ENCODE measurements around the gene TMTC2. TPM values are rescaled to one million over a fixed set of nuclear protein-coding genes. Genes with fewer than 3 reads are reported as not detected.

TMTC2 gene
- total RNA-seq, 1 donor from 2014 or later = 3.4 TPM

DNA sequence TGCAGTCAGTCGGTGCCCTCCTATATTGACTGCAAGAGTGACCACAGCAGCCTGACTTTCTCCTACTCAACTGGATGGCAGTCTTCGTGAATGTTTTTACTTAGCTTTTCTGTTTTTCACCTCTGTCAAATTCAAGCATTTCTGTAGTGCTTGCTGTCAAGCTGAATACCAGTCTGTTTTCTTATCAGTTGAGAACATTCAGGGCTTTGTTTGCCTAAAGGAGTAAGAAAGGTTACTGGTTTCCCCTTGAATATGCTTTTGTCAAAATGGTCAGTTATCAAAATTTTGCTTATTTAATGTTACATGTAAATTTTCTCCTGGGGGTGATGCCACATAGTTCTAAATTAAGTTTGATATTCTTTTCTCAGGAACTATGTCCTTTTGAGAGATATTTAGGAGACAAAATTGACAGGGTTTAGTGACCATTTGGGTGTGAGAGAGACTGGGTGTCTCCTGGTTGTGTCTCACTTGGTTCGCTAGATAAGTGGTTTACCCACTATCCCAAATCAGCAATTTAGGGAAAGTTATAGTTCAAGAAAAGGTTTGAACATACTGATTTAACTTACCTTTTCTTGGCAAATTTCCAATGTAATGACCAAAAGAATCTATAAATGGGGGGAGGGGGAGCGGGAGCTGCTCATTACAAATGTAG is 366.3 kb downstream of the TMTC2 start:
- Histone ChIP-seq H3K27me3 (ENCODE audit: low read depth) (no peaks in the 10 kb centered on the region), H3K4me3 (no peak overlapping the region), H3K27ac (replicated peaks) (no peak overlapping the region), H3K9me3 (replicated peaks) (no peaks in the 10 kb centered on the region), H3K4me1 (no peaks in the 10 kb centered on the region), H3K36me3 (peaks cover 6% of the 10 kb centered on the region)
- DNase-seq = no peak
- intact Hi-C loops (cut with micrococcal nuclease) = no loop called here
- TF ChIP-seq, protein P1, sequence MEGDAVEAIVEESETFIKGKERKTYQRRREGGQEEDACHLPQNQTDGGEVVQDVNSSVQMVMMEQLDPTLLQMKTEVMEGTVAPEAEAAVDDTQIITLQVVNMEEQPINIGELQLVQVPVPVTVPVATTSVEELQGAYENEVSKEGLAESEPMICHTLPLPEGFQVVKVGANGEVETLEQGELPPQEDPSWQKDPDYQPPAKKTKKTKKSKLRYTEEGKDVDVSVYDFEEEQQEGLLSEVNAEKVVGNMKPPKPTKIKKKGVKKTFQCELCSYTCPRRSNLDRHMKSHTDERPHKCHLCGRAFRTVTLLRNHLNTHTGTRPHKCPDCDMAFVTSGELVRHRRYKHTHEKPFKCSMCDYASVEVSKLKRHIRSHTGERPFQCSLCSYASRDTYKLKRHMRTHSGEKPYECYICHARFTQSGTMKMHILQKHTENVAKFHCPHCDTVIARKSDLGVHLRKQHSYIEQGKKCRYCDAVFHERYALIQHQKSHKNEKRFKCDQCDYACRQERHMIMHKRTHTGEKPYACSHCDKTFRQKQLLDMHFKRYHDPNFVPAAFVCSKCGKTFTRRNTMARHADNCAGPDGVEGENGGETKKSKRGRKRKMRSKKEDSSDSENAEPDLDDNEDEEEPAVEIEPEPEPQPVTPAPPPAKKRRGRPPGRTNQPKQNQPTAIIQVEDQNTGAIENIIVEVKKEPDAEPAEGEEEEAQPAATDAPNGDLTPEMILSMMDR (IDR thresholded peaks at IDR 0.05; ENCODE audit: borderline replicate concordance) = no peak

DNA sequence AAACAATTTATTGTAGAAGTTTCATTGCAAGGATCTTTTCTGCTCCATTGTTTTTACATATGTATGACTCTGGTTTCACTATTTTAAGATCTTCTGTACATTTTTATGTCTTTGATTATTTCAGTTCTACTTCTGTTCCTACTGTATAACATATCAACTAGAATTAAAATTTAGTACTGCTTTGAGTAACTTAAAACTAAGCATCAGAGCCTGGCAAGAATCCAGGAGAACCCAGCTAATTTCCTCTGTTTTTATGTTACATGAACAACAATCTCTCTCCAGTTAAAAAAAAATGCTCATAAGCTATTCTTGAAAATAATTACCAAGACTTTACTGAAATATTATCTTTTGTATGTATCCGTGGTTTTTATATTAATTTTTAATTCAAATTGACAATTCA is 370.7 kb downstream of the TMTC2 start:
- Histone ChIP-seq H3K4me3 (no peak overlapping the region), H3K36me3 (no peaks in the 10 kb centered on the region), H3K9me3 (replicated peaks) (no peaks in the 10 kb centered on the region), H3K4me1 (no peaks in the 10 kb centered on the region), H3K27me3 (ENCODE audit: low read depth) (no peaks in the 10 kb centered on the region), H3K27ac (replicated peaks) (no peak overlapping the region)
- TF ChIP-seq, protein P1 (IDR thresholded peaks at IDR 0.05; ENCODE audit: borderline replicate concordance) = no peak
- DNase-seq = no peak
- intact Hi-C loops (cut with micrococcal nuclease) = no loop called here

DNA sequence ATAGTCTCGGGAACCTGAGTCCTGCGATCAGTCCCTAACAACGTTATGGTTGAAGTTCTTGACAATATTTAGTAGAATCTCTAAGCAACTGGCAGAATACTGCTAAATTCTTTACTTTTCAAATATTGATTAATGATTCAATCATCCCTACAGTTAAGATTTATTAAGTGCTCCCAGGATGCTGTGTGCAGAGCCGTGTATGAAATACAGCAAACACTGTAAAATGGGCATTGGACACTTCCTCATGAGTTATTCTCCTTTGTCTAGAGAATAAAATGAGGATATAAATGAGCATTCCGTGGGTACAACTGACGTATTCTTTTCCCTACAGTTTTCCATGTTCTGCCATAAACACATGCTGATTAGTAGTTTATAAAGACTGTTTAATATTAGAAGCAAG is 372.4 kb downstream of the TMTC2 start:
- Histone ChIP-seq H3K27ac (replicated peaks) (no peak overlapping the region), H3K27me3 (ENCODE audit: low read depth) (no peaks in the 10 kb centered on the region), H3K4me3 (no peak overlapping the region), H3K9me3 (replicated peaks) (no peaks in the 10 kb centered on the region), H3K36me3 (no peaks in the 10 kb centered on the region), H3K4me1 (no peaks in the 10 kb centered on the region)
- TF ChIP-seq, protein P1 (IDR thresholded peaks at IDR 0.05; ENCODE audit: borderline replicate concordance) = no peak
- no peak for DNase-seq
- intact Hi-C loops (cut with micrococcal nuclease) = no loop called here

DNA sequence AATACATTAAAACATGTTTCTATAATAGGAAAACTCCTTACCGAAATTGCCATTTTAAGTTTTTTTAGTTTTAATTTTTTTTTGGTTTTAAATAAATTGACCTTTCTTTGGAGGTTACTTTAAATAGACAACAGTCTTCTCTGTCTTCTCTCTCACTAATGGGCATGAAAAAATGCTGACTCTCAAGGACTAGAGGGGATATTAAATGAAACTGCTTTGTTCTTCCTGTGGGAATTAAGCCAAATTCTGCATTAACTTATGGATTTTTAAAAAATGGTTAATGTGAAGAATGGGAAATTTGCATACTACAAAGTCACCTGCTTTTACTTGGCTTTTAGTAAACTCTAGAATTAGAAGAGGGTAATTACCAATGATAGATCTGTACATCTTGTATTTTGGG is 378.9 kb downstream of the TMTC2 start:
- Histone ChIP-seq H3K9me3 (replicated peaks) (peaks cover 23% of the 10 kb centered on the region), H3K27ac (replicated peaks) (no peak overlapping the region), H3K27me3 (ENCODE audit: low read depth) (no peaks in the 10 kb centered on the region), H3K4me3 (no peak overlapping the region), H3K4me1 (no peaks in the 10 kb centered on the region), H3K36me3 (no peaks in the 10 kb centered on the region)
- intact Hi-C loops (cut with micrococcal nuclease) = no loop called here
- no peak for DNase-seq
- TF ChIP-seq, protein P1 (IDR thresholded peaks at IDR 0.05; ENCODE audit: borderline replicate concordance) = no peak

DNA sequence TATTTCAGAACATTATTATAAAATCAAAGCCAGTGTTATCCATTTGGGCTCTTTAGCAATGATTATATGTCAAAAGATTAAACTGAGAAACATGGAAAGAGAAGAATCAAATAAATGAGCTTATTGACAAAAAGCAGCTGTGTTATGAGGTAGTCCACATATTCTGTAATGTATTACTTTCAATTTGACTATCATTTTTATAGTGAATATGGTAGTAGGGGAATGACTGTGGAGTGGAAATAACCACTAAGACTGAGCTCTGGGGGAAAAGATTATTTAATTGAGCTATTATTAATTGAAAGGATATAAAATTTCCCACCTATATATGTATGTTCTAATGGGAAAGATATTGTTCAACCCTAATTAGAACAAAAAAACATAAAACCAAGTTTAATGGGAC is 381.3 kb downstream of the TMTC2 start:
- no peaks in the 10 kb centered on the region for H3K27me3 ChIP-seq (ENCODE audit: low read depth)
- H3K4me3 ChIP-seq = no peak overlapping the region
- DNase-seq = no peak
- no peak overlapping the region for H3K27ac ChIP-seq (replicated peaks)
- no peaks in the 10 kb centered on the region for H3K36me3 ChIP-seq
- intact Hi-C loops (cut with micrococcal nuclease) = no loop called here
- TF ChIP-seq, protein P1 (IDR thresholded peaks at IDR 0.05; ENCODE audit: borderline replicate concordance) = no peak
- H3K4me1 ChIP-seq = no peaks in the 10 kb centered on the region
- peaks cover 47% of the 10 kb centered on the region for H3K9me3 ChIP-seq (replicated peaks)

Measured in left ventricle myocardium inferior (tissue), 1 donor.